Parietal lobe (tissue), 2 donors: ENCODE measurements around the gene ZC3H12D. TPM values are rescaled to one million over a fixed set of nuclear protein-coding genes. Genes with fewer than 3 reads are reported as not detected.

Source experiments
- small RNA-seq: library from RNA; depleted of rRNA; stranded (forward); fragments of <200 nt; gene quantifications from one replicate; pipeline ENCODE3, GENCODE V24; 2014; ENCODE audit warnings: low replicate concordance
- total RNA-seq: library from RNA; depleted of rRNA; stranded (reverse); fragments of >200 nt; gene quantifications from one replicate; pipeline ENCODE4 v1.2.3, GENCODE V29; 2014

The ZC3H12D gene
- total RNA-seq, result 0.31 TPM

GRCh38 chr6:149484733-149485700 lies at the start of gene ZC3H12D:
Gene ZC3H12D (minus strand): TSS chr6:149485014. CDS start chr6:149474543, 10,471 bp downstream.

GRCh38 chr6:149400050-149400449 lies 84.8 kb downstream of the ZC3H12D start, which contains the start of gene SUMO4:
Gene SUMO4 (plus strand): TSS chr6:149400262. CDS start chr6:149400392, 130 bp downstream.

Small RNAs within 50 kb of the gene (small RNA-seq; reads per million reads assigned to genes)
- not detected for gene RNU7-3P

Other genes with a start within 250 kb of the ZC3H12D start
- 57.9 TPM for gene TAB2, start 167.3 kb downstream of the ZC3H12D start, total RNA-seq
- 19.4 TPM for gene SUMO4, start 84.8 kb downstream of the ZC3H12D start, total RNA-seq
- 44.8 TPM for gene PPIL4, start 61.0 kb upstream of the ZC3H12D start, total RNA-seq
- gene GINM1, start 81.4 kb upstream of the ZC3H12D start, total RNA-seq, result 20.7 TPM
- 27.5 TPM for gene KATNA1, start 163.7 kb upstream of the ZC3H12D start, total RNA-seq
- gene LATS1, start 233.1 kb upstream of the ZC3H12D start, total RNA-seq, result 52.9 TPM